Right lung (tissue), 5 donors: ENCODE measurements around the gene ANHX. TPM values are rescaled to one million over a fixed set of nuclear protein-coding genes. Genes with fewer than 3 reads are reported as not detected.
A peak's percentile ranks its signal among the peaks of the same experiment; 100 is the strongest.

Source experiments
- DNase-seq, 2 donors: peaks; one replicate each; pipeline ENCODE4 v3.0.0-alpha.2; 2013
- polyA plus RNA-seq, 5 donors: library from polyadenylated mRNA; unstranded; fragments of 120-200 nt; gene quantifications; one replicate each; pipeline versions ENCODE4 v1.2.1 to v1.2.3, GENCODE V29; 2013; ENCODE audit warnings: inconsistent platforms in 1 of 5, low replicate concordance in 1 of 5; ENCODE audit not compliant: insufficient read length in 5 of 5, insufficient read depth in 1 of 5

Gene ANHX
- polyA plus RNA-seq, 5 donors, result not detected

DNA sequence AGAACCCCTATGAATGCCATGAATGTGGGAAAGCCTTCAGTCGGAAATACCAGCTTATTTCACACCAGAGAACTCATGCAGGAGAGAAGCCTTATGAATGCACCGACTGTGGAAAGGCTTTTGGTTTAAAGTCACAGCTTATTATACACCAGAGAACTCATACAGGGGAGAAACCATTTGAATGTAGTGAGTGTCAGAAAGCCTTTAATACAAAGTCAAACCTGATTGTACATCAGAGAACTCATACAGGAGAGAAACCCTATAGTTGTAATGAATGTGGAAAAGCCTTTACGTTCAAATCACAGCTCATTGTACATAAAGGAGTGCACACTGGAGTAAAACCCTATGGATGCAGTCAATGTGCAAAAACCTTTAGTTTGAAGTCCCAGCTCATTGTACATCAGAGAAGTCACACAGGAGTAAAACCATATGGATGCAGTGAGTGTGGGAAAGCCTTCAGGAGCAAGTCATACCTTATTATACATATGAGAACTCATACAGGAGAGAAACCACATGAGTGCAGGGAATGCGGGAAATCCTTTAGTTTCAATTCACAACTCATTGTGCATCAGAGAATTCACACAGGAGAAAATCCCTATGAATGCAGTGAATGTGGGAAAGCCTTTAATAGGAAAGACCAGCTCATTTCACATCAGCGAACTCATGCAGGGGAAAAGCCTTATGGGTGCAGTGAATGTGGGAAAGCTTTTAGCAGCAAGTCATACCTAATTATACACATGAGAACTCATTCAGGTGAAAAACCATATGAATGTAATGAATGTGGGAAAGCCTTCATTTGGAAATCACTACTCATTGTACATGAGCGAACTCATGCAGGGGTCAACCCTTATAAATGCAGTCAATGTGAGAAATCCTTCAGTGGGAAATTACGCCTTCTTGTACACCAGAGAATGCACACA, 32.1 kb downstream of the ANHX start:
- no peak for DNase-seq

DNA sequence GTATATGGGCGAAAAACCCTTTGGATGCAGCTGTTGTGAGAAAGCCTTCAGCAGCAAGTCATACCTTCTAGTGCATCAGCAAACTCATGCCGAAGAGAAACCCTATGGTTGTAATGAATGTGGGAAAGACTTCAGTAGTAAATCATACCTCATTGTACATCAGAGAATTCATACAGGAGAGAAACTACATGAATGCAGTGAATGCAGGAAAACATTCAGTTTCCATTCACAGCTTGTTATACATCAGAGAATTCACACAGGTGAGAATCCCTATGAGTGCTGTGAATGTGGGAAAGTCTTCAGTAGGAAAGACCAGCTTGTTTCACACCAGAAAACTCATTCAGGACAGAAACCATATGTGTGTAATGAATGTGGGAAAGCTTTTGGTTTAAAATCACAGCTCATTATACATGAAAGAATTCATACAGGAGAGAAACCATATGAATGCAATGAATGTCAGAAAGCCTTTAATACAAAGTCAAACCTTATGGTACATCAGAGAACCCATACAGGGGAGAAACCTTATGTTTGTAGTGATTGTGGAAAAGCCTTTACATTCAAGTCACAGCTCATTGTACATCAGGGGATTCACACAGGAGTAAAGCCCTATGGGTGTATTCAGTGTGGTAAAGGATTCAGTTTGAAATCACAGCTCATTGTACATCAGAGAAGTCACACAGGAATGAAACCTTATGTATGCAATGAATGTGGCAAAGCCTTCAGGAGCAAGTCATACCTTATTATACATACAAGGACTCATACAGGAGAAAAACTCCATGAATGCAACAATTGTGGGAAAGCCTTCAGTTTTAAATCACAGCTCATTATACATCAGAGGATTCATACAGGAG, 33.0 kb downstream of the ANHX start:
- DNase-seq, result no peak

DNA sequence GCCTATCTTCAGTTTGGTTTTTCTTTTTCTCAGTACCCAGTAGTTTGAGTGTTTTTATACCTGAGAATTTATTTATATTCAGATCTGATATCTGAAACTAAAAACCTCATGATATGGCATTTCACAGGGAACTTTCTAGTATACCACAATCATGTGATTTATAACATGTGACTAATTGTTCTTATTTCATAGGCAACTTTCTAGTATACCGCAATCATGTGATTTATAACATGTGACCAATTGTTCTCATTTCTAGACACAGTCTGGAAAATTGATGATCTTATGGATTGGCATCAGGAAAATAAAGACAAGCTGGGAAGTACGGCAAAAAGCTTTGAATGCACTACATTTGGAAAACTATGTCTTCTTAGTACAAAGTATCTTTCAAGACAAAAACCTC, 33.8 kb downstream of the ANHX start:
- DNase-seq, result no peak

DNA sequence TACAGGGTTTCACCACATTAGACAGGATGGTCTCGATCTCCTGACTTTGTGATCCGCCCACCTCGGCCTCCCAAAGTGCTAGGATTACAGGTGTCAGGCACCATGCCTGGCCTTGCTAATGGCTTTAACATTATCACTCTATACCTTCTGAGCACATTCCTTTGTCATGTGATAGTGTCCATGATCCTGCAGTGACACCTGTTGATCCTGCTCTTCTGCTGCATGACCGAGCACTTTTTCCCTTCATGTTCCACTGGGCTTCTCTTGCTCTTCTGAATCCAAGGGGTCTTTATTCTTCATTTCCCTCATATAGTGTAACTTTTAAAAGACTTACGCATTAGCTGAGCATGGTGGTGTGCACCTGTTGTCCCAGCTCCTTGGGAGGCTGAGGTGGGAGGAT, 42.8 kb downstream of the ANHX start:
- DNase-seq, result no peak

DNA sequence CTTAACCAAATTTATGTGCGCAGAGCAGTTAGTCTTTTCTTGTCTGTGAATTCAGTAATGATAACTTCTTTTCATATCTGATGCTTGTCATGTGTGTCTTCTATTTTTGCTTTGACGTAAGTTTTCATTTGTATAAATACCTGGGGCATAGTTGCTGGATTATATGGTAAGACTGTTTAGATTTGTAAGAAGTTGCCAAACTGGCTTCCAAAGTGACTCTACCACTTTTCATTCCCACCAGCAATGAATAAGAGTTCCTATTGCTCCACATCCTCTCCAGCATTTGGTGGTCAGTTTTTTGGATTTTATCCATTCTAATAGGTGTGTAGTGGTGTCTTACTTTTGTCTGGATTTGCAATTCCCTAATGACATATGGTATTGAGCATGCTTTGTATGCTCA, 45.5 kb downstream of the ANHX start:
- DNase-seq, result no peak

DNA sequence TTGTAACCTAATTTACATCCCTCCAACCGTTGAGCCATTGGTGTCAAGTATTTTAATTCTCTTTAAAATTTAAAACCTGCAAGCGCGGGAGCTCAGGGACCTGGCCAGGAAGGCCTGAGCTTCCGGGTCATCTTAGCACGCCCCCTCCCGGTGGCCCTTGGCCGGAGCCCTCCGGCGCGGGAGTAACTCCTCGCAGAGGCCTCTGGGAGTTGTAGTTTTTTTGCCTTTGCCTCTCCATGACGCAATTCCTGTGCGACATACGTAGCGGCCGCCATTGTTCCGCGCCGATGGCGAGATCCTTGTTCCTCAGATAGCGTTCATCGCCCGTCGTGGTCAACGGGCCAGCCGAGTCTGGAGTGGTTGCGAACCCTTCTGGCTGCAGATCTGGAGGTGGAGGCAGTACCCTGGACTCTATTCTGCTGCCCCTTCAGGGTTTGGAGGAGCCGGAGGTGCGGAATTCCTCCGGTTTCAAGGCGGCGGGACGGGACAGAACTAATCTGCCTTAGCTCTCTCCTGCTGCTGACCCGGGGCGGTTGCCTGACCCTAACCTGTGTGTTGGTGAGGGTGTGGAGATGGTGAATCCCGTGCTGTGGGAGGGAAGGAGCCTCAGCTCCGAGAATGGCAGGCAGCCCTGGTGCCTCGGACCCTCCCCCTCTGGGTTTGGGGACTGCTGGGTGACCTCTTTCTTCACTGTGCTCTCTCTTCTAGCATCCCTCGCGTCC, 54.3 kb downstream of the ANHX start, which contains the start of gene ZNF268:
Gene ZNF268, plus strand, starts transcription at position 258 of the 722 bp plus-strand sequence. CDS start 503 bp downstream, outside the sequence.
- DNase-seq, result peak; percentile 85 to 89

DNA sequence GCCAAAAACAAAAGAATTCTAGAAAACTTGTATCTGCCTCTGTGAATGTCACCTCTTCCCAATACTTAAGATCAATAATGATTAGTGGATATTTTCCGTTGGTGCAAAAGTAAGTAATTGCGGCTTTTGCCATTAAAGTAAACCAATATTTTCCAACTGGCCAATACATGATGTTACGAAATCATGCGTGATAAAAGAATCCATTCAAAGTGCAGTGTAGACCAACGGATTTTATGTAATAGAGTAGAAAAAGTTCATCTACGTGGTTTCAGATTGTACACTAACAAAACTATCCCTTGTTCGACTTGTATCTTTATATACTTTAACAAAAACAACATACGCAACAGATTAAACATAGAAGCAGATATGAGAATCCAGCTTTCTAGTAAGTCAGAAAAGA, 55.0 kb downstream of the ANHX start:
- no peak for DNase-seq

DNA sequence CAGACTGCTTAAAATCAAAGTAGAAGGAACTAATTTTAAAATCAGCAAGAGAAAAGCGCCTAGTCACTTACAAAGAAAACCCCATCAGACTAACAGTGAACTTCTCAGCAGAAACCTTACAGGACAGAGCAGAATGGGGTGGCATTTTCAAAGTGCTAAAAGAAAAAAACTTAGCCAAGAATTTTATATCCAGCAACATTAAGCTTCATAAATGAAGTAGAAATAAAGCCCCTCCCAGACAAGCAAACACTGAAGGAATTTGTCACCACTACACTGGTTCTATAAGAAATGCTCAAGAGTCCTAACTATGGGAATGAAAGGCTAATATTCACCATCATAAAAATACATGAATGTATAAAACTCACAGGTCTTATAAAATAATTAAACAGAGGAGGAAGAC, 60.8 kb downstream of the ANHX start:
- DNase-seq, result no peak

DNA sequence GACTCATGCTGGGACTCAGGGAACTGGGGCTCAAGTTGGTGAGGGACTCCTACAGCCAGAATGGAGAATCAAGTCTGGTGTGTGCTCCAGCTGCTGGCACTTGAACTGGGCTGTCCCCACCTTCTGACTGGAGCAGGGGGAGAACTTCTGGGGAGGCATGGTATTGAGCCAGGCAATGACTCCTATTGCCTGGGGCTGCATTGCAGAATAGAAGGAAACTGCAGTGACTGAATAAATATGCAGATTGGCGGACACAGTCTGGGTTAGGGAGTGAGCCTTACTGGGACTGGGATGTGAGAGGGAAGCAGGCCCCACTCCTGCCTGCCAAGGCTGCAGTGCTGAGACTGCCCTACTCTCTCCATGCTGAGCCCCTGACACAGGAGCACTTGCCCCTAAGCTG, 63.2 kb downstream of the ANHX start:
- DNase-seq, result no peak

Other genes with a start within 250 kb of the ANHX start
- 10 to 100 TPM; 13.4 to 18.0 (median 15.0) TPM for gene ZNF26, start 249.5 kb downstream of the ANHX start, polyA plus RNA-seq
- 10 to 100 TPM; 44.5 to 93.7 (median 75.6) TPM for gene ZNF84, start 198.4 kb downstream of the ANHX start, polyA plus RNA-seq
- gene ZNF140, start 155.0 kb downstream of the ANHX start, polyA plus RNA-seq, result 10 to 100 TPM; 31.8 to 50.0 (median 39.5) TPM
- 1 to 10 TPM; 3.7 to 8.4 (median 8.1) TPM for gene ZNF891, start 105.6 kb downstream of the ANHX start, polyA plus RNA-seq
- gene ZNF10, start 105.2 kb downstream of the ANHX start, polyA plus RNA-seq, result 10 to 100 TPM; 24.9 to 38.9 (median 32.9) TPM
- gene ZNF268, start 54.4 kb downstream of the ANHX start, polyA plus RNA-seq, result 10 to 100 TPM; 17.0 to 37.0 (median 27.4) TPM